Upper lobe of left lung (tissue), 4 donors: ENCODE results near the gene CCDC33.

ENCODE experiments used
- POLR2A ChIP-seq, 4 donors: fragments of 450-650 bp; IDR thresholded peaks; one replicate each; pipeline ENCODE4 v1.5.1; 2016 to 2017; ENCODE audit warnings: antibody characterized with exemption in 4 of 4, mild to moderate bottlenecking in 2 of 4
- TF ChIP-seq, protein P1 (sequence below), 6 experiments: fragments of 450-650 bp in 4 of 6; fragments of 200-600 bp in 2 of 6; sonication (generic) in 2 of 6; IDR thresholded peaks; one replicate each; pipeline ENCODE4 v1.5.1; 2016 to 2019; ENCODE audit warnings: antibody characterized with exemption in 6 of 6

DNA sequence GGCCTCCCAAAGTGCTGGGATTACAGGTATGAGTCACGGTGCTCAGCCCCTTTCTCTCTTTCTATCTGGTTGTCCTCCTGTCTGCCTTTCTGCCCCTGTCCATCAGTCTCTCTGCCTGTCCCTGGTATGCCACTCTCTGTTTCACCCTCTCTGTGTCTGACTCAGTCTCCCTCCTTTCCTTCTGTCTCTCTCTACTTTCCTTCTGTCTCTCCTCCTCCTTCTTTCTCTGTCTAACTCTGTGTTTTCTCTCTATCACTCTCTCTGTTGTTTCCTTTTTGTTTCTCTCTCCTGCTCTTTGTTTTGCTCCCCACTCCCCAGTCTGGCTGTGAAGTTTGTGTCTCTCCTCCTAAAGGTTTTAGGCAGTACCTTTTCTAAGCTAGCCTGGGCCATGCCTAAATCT lies 24.5 kb upstream of the CCDC33 start:
- TF ChIP-seq, protein P1, sequence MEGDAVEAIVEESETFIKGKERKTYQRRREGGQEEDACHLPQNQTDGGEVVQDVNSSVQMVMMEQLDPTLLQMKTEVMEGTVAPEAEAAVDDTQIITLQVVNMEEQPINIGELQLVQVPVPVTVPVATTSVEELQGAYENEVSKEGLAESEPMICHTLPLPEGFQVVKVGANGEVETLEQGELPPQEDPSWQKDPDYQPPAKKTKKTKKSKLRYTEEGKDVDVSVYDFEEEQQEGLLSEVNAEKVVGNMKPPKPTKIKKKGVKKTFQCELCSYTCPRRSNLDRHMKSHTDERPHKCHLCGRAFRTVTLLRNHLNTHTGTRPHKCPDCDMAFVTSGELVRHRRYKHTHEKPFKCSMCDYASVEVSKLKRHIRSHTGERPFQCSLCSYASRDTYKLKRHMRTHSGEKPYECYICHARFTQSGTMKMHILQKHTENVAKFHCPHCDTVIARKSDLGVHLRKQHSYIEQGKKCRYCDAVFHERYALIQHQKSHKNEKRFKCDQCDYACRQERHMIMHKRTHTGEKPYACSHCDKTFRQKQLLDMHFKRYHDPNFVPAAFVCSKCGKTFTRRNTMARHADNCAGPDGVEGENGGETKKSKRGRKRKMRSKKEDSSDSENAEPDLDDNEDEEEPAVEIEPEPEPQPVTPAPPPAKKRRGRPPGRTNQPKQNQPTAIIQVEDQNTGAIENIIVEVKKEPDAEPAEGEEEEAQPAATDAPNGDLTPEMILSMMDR (IDR thresholded peaks at IDR 0.05), result no peak
- TF ChIP-seq POLR2A (IDR thresholded peaks at IDR 0.05), result no peak
